ENCODE measurements around the gene DOLPP1.

- no peak for TF ChIP-seq GATA2 (IDR thresholded peaks at IDR 0.05; ENCODE audit: low read depth, low read length)
- TF ChIP-seq GATA3 (IDR thresholded peaks at IDR 0.05; ENCODE audit: low read depth, low read length) = no peak
Observed at GRCh38 chr9:129100383-129101169, 19.7 kb downstream of the DOLPP1 start.
